ENCODE measurements around the gene CDH2. TPM values are rescaled to one million over a fixed set of nuclear protein-coding genes. Genes with fewer than 3 reads are reported as not detected.

CDH2 gene
- total RNA-seq, 3 donors from 2014 or later: 0.63 to 11.0 (median 0.67) TPM

- TF ChIP-seq CTCF (IDR thresholded peaks at IDR 0.05): no peak
- Histone ChIP-seq H3K4me3 (no peak overlapping the region), H3K36me3 (ENCODE audit: low read depth) (no peaks in the 10 kb centered on the region), H3K9me3 (no peaks in the 10 kb centered on the region), H3K4me1 (ENCODE audit: low read depth) (no peaks in the 10 kb centered on the region)
- intact Hi-C loops (cut with DNase I, micrococcal nuclease): no loop called here
- DNase-seq: no peak
- no peak for ATAC-seq
Observed at GRCh38 chr18:28158083-28158581, 18.8 kb downstream of the CDH2 start.

- intact Hi-C loops (cut with DNase I, micrococcal nuclease): no loop called here
Observed at GRCh38 chr18:28153485-28154065, 23.4 kb downstream of the CDH2 start.

DNA sequence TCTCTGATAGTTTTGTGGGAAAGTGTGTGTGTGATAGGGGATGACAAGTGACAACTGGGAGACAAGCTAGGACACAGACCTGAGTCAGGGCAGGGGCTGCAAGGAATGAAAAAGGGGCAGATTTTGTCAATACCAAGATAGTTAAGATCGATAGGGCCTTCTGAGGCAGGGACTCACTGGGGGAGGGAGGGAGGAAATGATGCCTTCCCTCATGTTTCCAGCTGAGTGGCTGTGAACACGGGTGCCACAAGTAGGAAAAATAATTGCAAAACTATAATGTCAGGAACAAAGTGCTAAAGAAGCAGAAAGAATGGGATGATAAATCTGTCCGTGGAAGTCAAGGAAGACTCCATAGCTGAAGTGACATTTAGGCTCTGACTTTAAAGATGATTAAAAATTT lies 24.2 kb downstream of the CDH2 start:
- DNase-seq (no peak), ATAC-seq (no peak)
- no peak for TF ChIP-seq CTCF (IDR thresholded peaks at IDR 0.05)
- intact Hi-C loops (cut with DNase I, micrococcal nuclease): no loop called here
- no peaks in the 10 kb centered on the region for H3K4me1 ChIP-seq (ENCODE audit: low read depth)
- no peaks in the 10 kb centered on the region for H3K9me3 ChIP-seq
- H3K36me3 ChIP-seq (ENCODE audit: low read depth): no peaks in the 10 kb centered on the region
- no peak overlapping the region for H3K4me3 ChIP-seq

More at GRCh38 chr18:28153485-28154065, 23.4 kb downstream of the CDH2 start:
- ATAC-seq (no peak), DNase-seq (no peak)
- TF ChIP-seq CTCF (IDR thresholded peaks at IDR 0.05): no peak
- no peak overlapping the region for H3K4me3 ChIP-seq
- no peaks in the 10 kb centered on the region for H3K4me1 ChIP-seq (ENCODE audit: low read depth)
- H3K9me3 ChIP-seq: no peaks in the 10 kb centered on the region
- H3K36me3 ChIP-seq (ENCODE audit: low read depth): no peaks in the 10 kb centered on the region

DNA sequence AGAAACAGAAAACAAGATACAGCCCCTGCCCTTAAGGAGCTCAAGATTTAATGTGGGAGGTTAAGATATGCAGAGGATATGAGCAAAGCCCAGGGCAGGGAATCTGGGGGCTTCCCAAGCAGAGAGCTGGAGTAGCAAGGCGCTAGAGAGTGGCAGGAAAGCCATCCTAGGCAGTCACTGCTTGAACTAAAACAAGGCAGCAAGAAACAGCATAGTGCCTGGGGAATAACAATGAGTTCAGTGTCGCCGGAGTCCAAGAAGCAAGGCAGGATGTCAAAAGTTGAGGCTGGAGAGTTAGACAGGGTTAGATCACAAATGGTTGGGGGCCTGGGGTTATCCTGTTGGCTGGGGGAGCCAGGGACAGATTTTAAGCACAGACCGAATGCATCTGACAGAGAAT lies 24.6 kb downstream of the CDH2 start:
- DNase-seq (no peak), ATAC-seq (no peak)
- H3K36me3 ChIP-seq (ENCODE audit: low read depth): no peaks in the 10 kb centered on the region
- intact Hi-C loops (cut with DNase I, micrococcal nuclease): no loop called here
- H3K9me3 ChIP-seq: no peaks in the 10 kb centered on the region
- no peaks in the 10 kb centered on the region for H3K4me1 ChIP-seq (ENCODE audit: low read depth)
- no peak for TF ChIP-seq CTCF (IDR thresholded peaks at IDR 0.05)
- H3K4me3 ChIP-seq: no peak overlapping the region

DNA sequence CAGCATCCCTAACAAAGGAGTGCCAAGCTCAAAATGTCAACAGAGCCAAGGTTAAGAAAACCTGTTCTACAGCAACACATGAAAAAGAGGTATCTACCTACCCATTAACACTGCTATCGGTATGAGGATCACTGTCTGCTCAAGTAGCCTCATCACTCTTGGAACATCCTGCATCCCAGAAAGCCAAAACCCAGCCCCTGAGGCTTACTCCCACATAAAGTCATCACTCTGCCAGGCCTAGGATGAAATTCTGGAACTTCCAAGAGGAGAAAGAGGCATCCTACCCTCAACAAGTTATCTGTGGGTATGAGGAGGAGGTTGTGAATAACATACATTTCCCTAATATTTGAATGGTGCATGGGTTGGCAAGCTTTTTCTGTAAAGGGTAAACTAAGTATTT lies 25.5 kb downstream of the CDH2 start:
- H3K4me3 ChIP-seq: no peak overlapping the region
- no peaks in the 10 kb centered on the region for H3K36me3 ChIP-seq (ENCODE audit: low read depth)
- H3K4me1 ChIP-seq (ENCODE audit: low read depth): no peaks in the 10 kb centered on the region
- no peak for DNase-seq
- intact Hi-C loops (cut with DNase I, micrococcal nuclease): no loop called here
- TF ChIP-seq CTCF (IDR thresholded peaks at IDR 0.05): no peak
- no peaks in the 10 kb centered on the region for H3K9me3 ChIP-seq
- ATAC-seq: no peak

GRCh38 chr18:28150925-28151324 lies 26.0 kb downstream of the CDH2 start:
- no peak for ATAC-seq

More at GRCh38 chr18:28150925-28151324, 26.0 kb downstream of the CDH2 start:
- no peak for TF ChIP-seq CTCF (IDR thresholded peaks at IDR 0.05)
- DNase-seq: no peak
- intact Hi-C loops (cut with DNase I, micrococcal nuclease): no loop called here
- Histone ChIP-seq H3K9me3 (no peaks in the 10 kb centered on the region), H3K4me1 (ENCODE audit: low read depth) (no peaks in the 10 kb centered on the region), H3K4me3 (no peak overlapping the region), H3K36me3 (ENCODE audit: low read depth) (no peaks in the 10 kb centered on the region)

Measured in mucosa of descending colon (tissue), 3 donors.